HUES64 (cell line): ENCODE measurements around the gene MAPK6.
"Not testable (repeated sequence)": the region's sequence is repeated elsewhere in the genome, so short reads cannot be mapped to it uniquely, and the experiment has no call there.

Experiments
- H3K27ac ChIP-seq: 2 replicates; pipeline ENCODE4 v1.7.0; 2013; ENCODE audit warnings: low read depth, low read length, inconsistent platforms
- H3K27me3 ChIP-seq: 2 replicates; pipeline ENCODE4 v1.6.1; 2013; ENCODE audit warnings: mild to moderate bottlenecking, low read length; ENCODE audit not compliant: insufficient read depth
- H3K36me3 ChIP-seq: 2 replicates; pipeline ENCODE4 v1.6.1; 2013; ENCODE audit warnings: mild to moderate bottlenecking, low read length; ENCODE audit not compliant: insufficient read depth
- H3K4me1 ChIP-seq: 2 replicates; pipeline ENCODE4 v1.6.1; 2013; ENCODE audit warnings: mild to moderate bottlenecking, low read length, moderate library complexity; ENCODE audit not compliant: insufficient read depth
- H3K4me3 ChIP-seq: 2 replicates; pipeline ENCODE4 v1.5.1; 2013; ENCODE audit warnings: mild to moderate bottlenecking, low read length, moderate library complexity
- H3K9ac ChIP-seq: 2 replicates; pipeline ENCODE4 v1.6.1; 2013; ENCODE audit warnings: mild to moderate bottlenecking, low read depth, low read length
- H3K9me3 ChIP-seq: 2 replicates; pipeline ENCODE4 v1.6.1; 2013; ENCODE audit warnings: low read depth, low read length; ENCODE audit not compliant: insufficient read depth
- WGBS: fragments of 150-250, 120-280 bp; methylation state at CpG from one replicate; pipeline ENCODE4 v1.1.7; 2013; ENCODE audit warnings: missing lambda C conversion rate; 5-methylcytosine and 5-hydroxymethylcytosine counted together

The MAPK6 gene

GRCh38 chr15:51992953-51993352 lies 26.1 kb upstream of the MAPK6 start:
- H3K9me3 ChIP-seq: no peaks in the 10 kb centered on the region
- no peaks in the 10 kb centered on the region for H3K36me3 ChIP-seq
- 100% methylated on average over 1 of the region's 1 CpG for WGBS
- H3K27ac ChIP-seq: no peak overlapping the region
- H3K27me3 ChIP-seq: no peaks in the 10 kb centered on the region
- no peak overlapping the region for H3K4me3 ChIP-seq
- no peak overlapping the region for H3K9ac ChIP-seq
- no peaks in the 10 kb centered on the region for H3K4me1 ChIP-seq

- H3K4me1 ChIP-seq: no peaks in the 10 kb centered on the region
- H3K9me3 ChIP-seq: no peaks in the 10 kb centered on the region
- H3K9ac ChIP-seq: no peak overlapping the region
- H3K27me3 ChIP-seq: no peaks in the 10 kb centered on the region; the same call in 1 of the 2 replicates
- WGBS: 95% methylated on average over 2 of the region's 2 CpGs
- H3K27ac ChIP-seq: no peak overlapping the region
- H3K4me3 ChIP-seq: no peak overlapping the region
- H3K36me3 ChIP-seq: no peaks in the 10 kb centered on the region
Measured at GRCh38 chr15:52002351-52002750, 16.7 kb upstream of the MAPK6 start.

GRCh38 chr15:52003089-52003488 lies 15.9 kb upstream of the MAPK6 start:
- H3K9ac ChIP-seq, H3K36me3 ChIP-seq, H3K9me3 ChIP-seq, H3K27ac ChIP-seq, H3K4me3 ChIP-seq, H3K27me3 ChIP-seq, H3K4me1 ChIP-seq: not testable (repeated sequence)
- 86% methylated on average over 4 of the region's 7 CpGs for WGBS

- WGBS: no CpG with 5 or more reads among the region's 1 CpG
- Histone ChIP-seq H3K4me1 (no peaks in the 10 kb centered on the region), H3K27ac (no peak overlapping the region), H3K4me3 (no peak overlapping the region), H3K27me3 (no peaks in the 10 kb centered on the region; the same call in 1 of the 2 replicates), H3K9ac (no peak overlapping the region), H3K9me3 (no peaks in the 10 kb centered on the region), H3K36me3 (no peaks in the 10 kb centered on the region)
Measured at GRCh38 chr15:52003710-52004109, 15.3 kb upstream of the MAPK6 start.

GRCh38 chr15:52004806-52005205 lies 14.2 kb upstream of the MAPK6 start:
- H3K9ac ChIP-seq: no peak overlapping the region
- WGBS: 92% methylated on average over 5 of the region's 6 CpGs

GRCh38 chr15:52005748-52006701 lies 13.0 kb upstream of the MAPK6 start:
- H3K4me3 ChIP-seq: no peak overlapping the region
- no peaks in the 10 kb centered on the region for H3K36me3 ChIP-seq
- no peaks in the 10 kb centered on the region; the same call in 1 of the 2 replicates for H3K27me3 ChIP-seq
- WGBS: 94% methylated on average over 4 of the region's 5 CpGs
- no peaks in the 10 kb centered on the region for H3K4me1 ChIP-seq
- H3K27ac ChIP-seq: no peak overlapping the region
- H3K9ac ChIP-seq: no peak overlapping the region
- H3K9me3 ChIP-seq: no peaks in the 10 kb centered on the region

More at GRCh38 chr15:52004806-52005205, 14.2 kb upstream of the MAPK6 start:
- H3K9me3 ChIP-seq: no peaks in the 10 kb centered on the region
- H3K36me3 ChIP-seq: no peaks in the 10 kb centered on the region
- H3K4me3 ChIP-seq: no peak overlapping the region
- H3K27me3 ChIP-seq: no peaks in the 10 kb centered on the region; the same call in 1 of the 2 replicates
- no peaks in the 10 kb centered on the region for H3K4me1 ChIP-seq
- no peak overlapping the region for H3K27ac ChIP-seq

GRCh38 chr15:52006702-52007340 lies 12.2 kb upstream of the MAPK6 start:
- Histone ChIP-seq H3K4me3 (no peak overlapping the region), H3K27ac (no peak overlapping the region), H3K9ac (no peak overlapping the region), H3K36me3 (no peaks in the 10 kb centered on the region), H3K27me3 (no peaks in the 10 kb centered on the region; the same call in 1 of the 2 replicates), H3K9me3 (no peaks in the 10 kb centered on the region), H3K4me1 (no peaks in the 10 kb centered on the region)
- WGBS: 92% methylated on average over 3 of the region's 3 CpGs

GRCh38 chr15:52008359-52008697 lies 10.7 kb upstream of the MAPK6 start:
- no peak overlapping the region for H3K9ac ChIP-seq
- H3K4me3 ChIP-seq: no peak overlapping the region
- no peaks in the 10 kb centered on the region for H3K9me3 ChIP-seq
- H3K27me3 ChIP-seq: no peaks in the 10 kb centered on the region; the same call in 1 of the 2 replicates
- H3K36me3 ChIP-seq: no peaks in the 10 kb centered on the region
- 88% methylated on average over 5 of the region's 5 CpGs for WGBS
- no peaks in the 10 kb centered on the region for H3K4me1 ChIP-seq
- no peak overlapping the region for H3K27ac ChIP-seq

GRCh38 chr15:52008698-52009434 lies 10.2 kb upstream of the MAPK6 start:
- no peak overlapping the region for H3K27ac ChIP-seq
- H3K27me3 ChIP-seq: no peaks in the 10 kb centered on the region; the same call in 1 of the 2 replicates
- H3K9me3 ChIP-seq: no peaks in the 10 kb centered on the region
- no peak overlapping the region for H3K4me3 ChIP-seq
- no peaks in the 10 kb centered on the region for H3K4me1 ChIP-seq
- no peaks in the 10 kb centered on the region for H3K36me3 ChIP-seq
- H3K9ac ChIP-seq: no peak overlapping the region
- 86% methylated on average over 2 of the region's 2 CpGs for WGBS

- no peaks in the 10 kb centered on the region for H3K9me3 ChIP-seq
- H3K36me3 ChIP-seq: no peaks in the 10 kb centered on the region
- H3K4me1 ChIP-seq: no peaks in the 10 kb centered on the region
- no peak overlapping the region for H3K9ac ChIP-seq
- 90% methylated on average over 13 of the region's 14 CpGs for WGBS
- H3K27ac ChIP-seq: no peak overlapping the region
- no peaks in the 10 kb centered on the region for H3K27me3 ChIP-seq
- no peak overlapping the region for H3K4me3 ChIP-seq
Measured at GRCh38 chr15:52010633-52011595, 8.1 kb upstream of the MAPK6 start.
